Measurements from ENCODE around the gene BID. TPM values are rescaled to one million over a fixed set of nuclear protein-coding genes. Genes with fewer than 3 reads are reported as not detected.

Gene BID
- total RNA-seq, 2 donors from 2014 or later = 20.1 to 24.4 TPM

- peaks cover 53% of the 10 kb centered on the region for H3K36me3 ChIP-seq (ENCODE audit: control insufficient read depth, insufficient read depth, low read length)
- Mint-ChIP-seq H3K36me3 (ENCODE audit: low read depth) (peaks cover 46% of the 10 kb centered on the region), H3K27me3 (ENCODE audit: insufficient read depth) (no peaks in the 10 kb centered on the region), H3K9me3 (no peaks in the 10 kb centered on the region), H3K27ac (peak overlapping the region; percentile 12), H3K4me3 (no peak overlapping the region), H3K4me1 (peaks cover 4% of the 10 kb centered on the region)
- no peak overlapping the region for H3K27ac ChIP-seq (ENCODE audit: low read depth, low read length)
- H3K4me3 ChIP-seq (ENCODE audit: low read length) = no peak overlapping the region
- H3K4me1 ChIP-seq (ENCODE audit: control insufficient read depth, insufficient read depth, low read length) = no peaks in the 10 kb centered on the region
- H3K9me3 ChIP-seq (ENCODE audit: control insufficient read depth, low read length) = peaks cover 3% of the 10 kb centered on the region
- H3K9ac ChIP-seq (ENCODE audit: extremely low read depth, low read length, poor library complexity, severe bottlenecking) = no peak overlapping the region
- WGBS, 2 experiments (ENCODE audit: insufficient coverage in 1 of 2, insufficient read length in 1 of 2) = 95 to 100% methylated on average over 1 of the region's 1 CpG
- no peaks in the 10 kb centered on the region for H3K27me3 ChIP-seq (ENCODE audit: control insufficient read depth, insufficient read depth, low read length, poor library complexity, severe bottlenecking)
- DNase-seq = no peak
- no peak for TF ChIP-seq CTCF (conservative IDR thresholded peaks at IDR 0.05)
Measured at GRCh38 chr22:17706947-17707346, 67.3 kb downstream of the BID start.

GRCh38 chr22:17705951-17706900, 68.0 kb downstream of the BID start:
- H3K27ac ChIP-seq (ENCODE audit: low read depth, low read length) = no peak overlapping the region
- peak; percentile 61 for DNase-seq
- no peak overlapping the region for H3K4me3 ChIP-seq (ENCODE audit: low read length)
- Mint-ChIP-seq H3K4me1 (peaks cover 4% of the 10 kb centered on the region), H3K27me3 (ENCODE audit: insufficient read depth) (no peaks in the 10 kb centered on the region), H3K36me3 (ENCODE audit: low read depth) (peaks cover 41% of the 10 kb centered on the region), H3K27ac (peak overlapping the region; percentile 85), H3K4me3 (no peak overlapping the region), H3K9me3 (no peaks in the 10 kb centered on the region)
- H3K27me3 ChIP-seq (ENCODE audit: control insufficient read depth, insufficient read depth, low read length, poor library complexity, severe bottlenecking) = no peaks in the 10 kb centered on the region
- TF ChIP-seq CTCF (conservative IDR thresholded peaks at IDR 0.05) = no peak
- H3K9me3 ChIP-seq (ENCODE audit: control insufficient read depth, low read length) = peaks cover 3% of the 10 kb centered on the region
- H3K9ac ChIP-seq (ENCODE audit: extremely low read depth, low read length, poor library complexity, severe bottlenecking) = no peak overlapping the region
- peaks cover 47% of the 10 kb centered on the region for H3K36me3 ChIP-seq (ENCODE audit: control insufficient read depth, insufficient read depth, low read length)
- H3K4me1 ChIP-seq (ENCODE audit: control insufficient read depth, insufficient read depth, low read length) = no peaks in the 10 kb centered on the region
- 78 to 88% methylated on average over 4 to 9 of the region's 9 CpGs for WGBS, 2 experiments (ENCODE audit: insufficient coverage in 1 of 2, insufficient read length in 1 of 2)

- H3K4me3 Mint-ChIP-seq = no peak overlapping the region
- Histone ChIP-seq H3K4me1 (ENCODE audit: control insufficient read depth, insufficient read depth, low read length) (no peaks in the 10 kb centered on the region), H3K27ac (ENCODE audit: low read depth, low read length) (no peak overlapping the region), H3K4me3 (ENCODE audit: low read length) (no peak overlapping the region), H3K27me3 (ENCODE audit: control insufficient read depth, insufficient read depth, low read length, poor library complexity, severe bottlenecking) (no peaks in the 10 kb centered on the region), H3K36me3 (ENCODE audit: control insufficient read depth, insufficient read depth, low read length) (peaks cover 46% of the 10 kb centered on the region), H3K9ac (ENCODE audit: extremely low read depth, low read length, poor library complexity, severe bottlenecking) (no peak overlapping the region), H3K9me3 (ENCODE audit: control insufficient read depth, low read length) (peaks cover 3% of the 10 kb centered on the region)
- no peaks in the 10 kb centered on the region for H3K9me3 Mint-ChIP-seq
- DNase-seq = no peak
- WGBS, 2 experiments (ENCODE audit: insufficient coverage in 1 of 2, insufficient read length in 1 of 2) = 93 to 94% methylated on average over 5 to 7 of the region's 7 CpGs
- no peak overlapping the region for H3K27ac Mint-ChIP-seq
- H3K27me3 Mint-ChIP-seq (ENCODE audit: insufficient read depth) = no peaks in the 10 kb centered on the region
- peaks cover 6% of the 10 kb centered on the region for H3K4me1 Mint-ChIP-seq
- no peak for TF ChIP-seq CTCF (conservative IDR thresholded peaks at IDR 0.05)
- H3K36me3 Mint-ChIP-seq (ENCODE audit: low read depth) = peaks cover 39% of the 10 kb centered on the region
Measured at GRCh38 chr22:17705546-17705945, 68.7 kb downstream of the BID start.
